Measurements from ENCODE around the gene LILRB5. TPM values are rescaled to one million over a fixed set of nuclear protein-coding genes. Genes with fewer than 3 reads are reported as not detected.

LILRB5 gene
- total RNA-seq, 1 donor = not detected

- H3K4me3 ChIP-seq (ENCODE audit: low read depth, low read length) = no peak overlapping the region
- TF ChIP-seq CTCF (IDR thresholded peaks at IDR 0.05; ENCODE audit: insufficient read depth, low read depth, low read length) = no peak
- no peak for DNase-seq (ENCODE audit: low read depth)
Measured at GRCh38 chr19:54271106-54271505, 14.0 kb upstream of the LILRB5 start.

- TF ChIP-seq CTCF (IDR thresholded peaks at IDR 0.05; ENCODE audit: insufficient read depth, low read depth, low read length) = no peak
- DNase-seq (ENCODE audit: low read depth) = no peak
- no peak overlapping the region for H3K4me3 ChIP-seq (ENCODE audit: low read depth, low read length)
Measured at GRCh38 chr19:54268936-54269335, 11.9 kb upstream of the LILRB5 start.

- peak; percentile 65 for DNase-seq (ENCODE audit: low read depth)
- TF ChIP-seq CTCF (IDR thresholded peaks at IDR 0.05; ENCODE audit: insufficient read depth, low read depth, low read length) = peak; percentile 73
Measured at GRCh38 chr19:54266133-54266532, 9.1 kb upstream of the LILRB5 start.

GRCh38 chr19:54262470-54262869 lies 5.4 kb upstream of the LILRB5 start:
- no peak for DNase-seq (ENCODE audit: low read depth)
- H3K4me3 ChIP-seq (ENCODE audit: low read depth, low read length) = no peak overlapping the region
- TF ChIP-seq CTCF (IDR thresholded peaks at IDR 0.05; ENCODE audit: insufficient read depth, low read depth, low read length) = no peak

More at GRCh38 chr19:54266133-54266532, 9.1 kb upstream of the LILRB5 start:
- H3K4me3 ChIP-seq (ENCODE audit: low read depth, low read length) = no peak overlapping the region

- H3K4me3 ChIP-seq (ENCODE audit: low read depth, low read length) = no peak overlapping the region
- DNase-seq (ENCODE audit: low read depth) = no peak
- no peak for TF ChIP-seq CTCF (IDR thresholded peaks at IDR 0.05; ENCODE audit: insufficient read depth, low read depth, low read length)
Measured at GRCh38 chr19:54262066-54262465, 5.0 kb upstream of the LILRB5 start.

DNA sequence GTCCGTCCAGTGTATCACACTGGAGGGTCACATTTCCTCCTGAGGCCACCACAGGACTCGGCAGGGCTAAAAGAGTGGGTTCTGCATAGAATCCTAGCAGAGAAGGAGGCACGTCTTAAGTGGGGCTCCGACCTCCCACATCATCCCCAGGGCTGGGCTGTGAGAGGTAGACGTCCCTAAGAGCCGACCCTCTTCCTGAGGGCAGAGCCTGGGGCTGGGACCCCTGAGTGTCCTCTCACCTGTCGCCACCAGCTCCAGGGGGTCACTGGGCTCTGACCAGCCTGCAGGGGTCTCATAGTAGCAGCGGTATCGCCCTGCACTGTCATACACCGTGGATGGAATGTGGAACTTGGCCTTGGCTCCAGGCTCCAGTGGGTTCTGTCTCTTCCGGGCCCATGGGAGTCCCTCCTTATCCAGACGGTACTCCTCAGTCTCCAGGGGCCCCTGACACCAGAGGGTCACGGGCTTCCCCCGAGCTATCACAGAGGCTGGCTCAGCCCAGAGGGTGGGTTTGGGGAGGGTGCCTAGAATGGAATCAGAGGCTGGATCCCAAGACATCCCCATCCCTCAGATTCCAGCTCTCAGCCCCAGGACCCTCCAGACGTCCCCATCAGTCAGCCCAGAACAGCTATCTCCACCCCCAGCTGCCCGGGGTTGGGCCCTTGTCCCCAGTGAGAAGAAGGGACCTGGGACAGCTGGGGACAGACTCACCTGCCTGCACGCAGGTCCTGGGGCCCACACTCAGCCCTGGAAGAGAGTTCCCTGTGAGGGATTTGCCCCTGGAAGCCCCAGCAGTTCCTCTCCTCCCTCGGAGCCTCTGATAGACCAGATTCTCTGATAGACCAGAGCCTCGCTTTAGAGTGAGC lies 590 bp downstream of the LILRB5 start:
- no peak overlapping the region for H3K4me3 ChIP-seq (ENCODE audit: low read depth, low read length)
- TF ChIP-seq CTCF (IDR thresholded peaks at IDR 0.05; ENCODE audit: insufficient read depth, low read depth, low read length) = no peak
- no peak for DNase-seq (ENCODE audit: low read depth)
